ENCODE results near the gene DYNLRB1.

DYNLRB1 gene

GRCh38 chr20:34535301-34535840 is 19.1 kb downstream of the DYNLRB1 start:
- no peak for FAIRE-seq

- no peak for FAIRE-seq
Observed at GRCh38 chr20:34535857-34536256, 19.6 kb downstream of the DYNLRB1 start.

DNA sequence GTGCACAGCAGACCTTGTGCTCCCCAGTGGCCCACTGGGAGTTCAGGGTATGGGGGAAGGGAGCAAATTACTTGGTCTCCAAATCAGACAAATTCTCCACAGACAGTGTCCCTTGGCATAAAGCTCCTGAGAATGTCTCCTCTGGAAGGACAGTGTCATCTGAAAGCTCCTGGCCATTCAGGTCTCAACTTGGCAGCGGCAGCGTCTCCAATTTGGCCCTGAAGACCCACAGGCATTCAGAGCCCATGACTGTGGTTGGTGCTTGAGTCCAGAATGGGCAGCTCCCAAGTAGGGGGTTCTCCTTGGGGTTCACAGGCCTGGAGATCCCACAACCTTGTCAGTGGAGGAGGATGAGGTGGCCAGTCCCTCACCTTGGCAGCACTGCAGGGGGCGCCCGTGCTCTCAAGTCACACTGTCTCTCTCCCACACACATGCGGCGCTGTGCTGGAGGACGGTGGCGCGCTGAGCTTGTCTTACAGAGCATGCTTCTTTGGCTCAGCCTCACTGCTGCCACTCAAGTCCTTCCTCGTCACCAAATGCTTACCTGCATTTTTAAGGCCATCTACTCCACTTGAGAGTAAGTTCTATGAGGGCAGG is 20.7 kb downstream of the DYNLRB1 start:
- no peak for FAIRE-seq

- FAIRE-seq: no peak
Observed at GRCh38 chr20:34537651-34538050, 21.4 kb downstream of the DYNLRB1 start.

- no peak for FAIRE-seq
Observed at GRCh38 chr20:34538671-34539123, 22.5 kb downstream of the DYNLRB1 start.

- FAIRE-seq: no peak
Observed at GRCh38 chr20:34539756-34540155, 23.5 kb downstream of the DYNLRB1 start.

- FAIRE-seq: no peak
Observed at GRCh38 chr20:34540596-34541263, 24.5 kb downstream of the DYNLRB1 start.

DNA sequence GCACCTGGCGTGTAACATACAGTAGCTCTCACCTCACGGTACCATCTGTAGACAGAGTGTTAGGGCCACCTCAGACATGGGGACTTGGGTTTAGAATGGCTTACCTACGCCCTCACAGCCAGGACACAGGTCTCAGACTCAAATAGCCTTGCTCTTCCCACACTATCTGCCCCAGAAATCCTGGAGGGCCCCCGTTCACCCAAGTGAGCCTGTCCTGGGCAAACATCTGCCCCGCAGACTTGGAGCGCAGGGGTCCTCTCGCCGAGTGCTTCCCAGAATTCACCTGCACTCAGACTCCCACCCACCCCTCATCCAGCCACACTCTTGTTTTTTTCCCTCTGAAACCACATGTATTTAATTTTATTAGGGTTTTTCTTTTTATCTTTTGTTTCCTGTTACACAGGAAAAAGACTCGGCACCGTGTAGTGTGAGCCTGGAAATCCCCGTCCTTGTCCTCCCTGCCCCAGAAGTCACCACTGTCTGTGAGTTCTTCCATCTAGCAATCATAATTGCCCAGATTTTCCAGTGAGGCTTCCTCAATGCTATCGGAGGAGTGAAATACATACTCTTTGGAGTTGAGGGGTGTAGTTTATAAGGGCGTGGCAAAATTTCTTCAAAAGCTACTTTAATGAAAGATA is 25.2 kb downstream of the DYNLRB1 start:
- FAIRE-seq: no peak

GRCh38 chr20:34541917-34542316 is 25.7 kb downstream of the DYNLRB1 start:
- no peak for FAIRE-seq

GRCh38 chr20:34542439-34542838 is 26.2 kb downstream of the DYNLRB1 start:
- FAIRE-seq: no peak

- no peak for FAIRE-seq
Observed at GRCh38 chr20:34543463-34544056, 27.3 kb downstream of the DYNLRB1 start.

DNA sequence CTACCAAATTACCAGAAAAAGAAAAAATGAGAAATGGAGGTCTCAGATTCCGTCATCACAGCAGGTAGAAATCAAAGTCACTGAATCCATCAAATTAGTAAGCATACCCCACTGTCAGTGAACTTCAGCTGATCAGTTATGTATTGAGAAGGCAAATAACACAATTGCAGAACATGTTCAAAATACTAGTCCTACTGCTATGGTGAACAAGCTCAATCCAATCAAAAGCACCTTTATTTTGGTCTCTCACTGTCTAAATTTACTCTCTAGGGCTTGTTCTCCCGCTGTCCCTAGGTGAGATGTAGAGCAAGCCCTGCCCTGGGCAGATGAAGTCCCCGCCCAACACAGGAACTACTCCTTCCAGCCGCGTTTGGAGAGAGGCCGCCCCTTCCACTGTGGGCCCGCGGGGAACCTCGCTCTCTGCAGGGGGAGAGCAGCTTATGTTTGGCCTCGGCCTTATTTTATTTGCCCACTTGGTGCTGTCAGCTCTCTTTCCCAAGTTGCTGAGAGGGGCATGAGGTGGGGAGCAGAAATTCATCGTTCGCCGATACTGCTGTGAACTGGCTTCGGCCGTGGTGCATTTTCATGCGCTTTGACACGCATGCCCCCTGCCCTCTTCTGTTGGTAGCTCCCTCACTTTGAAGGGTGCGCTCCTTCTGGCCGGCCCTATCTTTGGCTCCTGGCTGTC is 28.0 kb downstream of the DYNLRB1 start:
- FAIRE-seq: no peak

DNA sequence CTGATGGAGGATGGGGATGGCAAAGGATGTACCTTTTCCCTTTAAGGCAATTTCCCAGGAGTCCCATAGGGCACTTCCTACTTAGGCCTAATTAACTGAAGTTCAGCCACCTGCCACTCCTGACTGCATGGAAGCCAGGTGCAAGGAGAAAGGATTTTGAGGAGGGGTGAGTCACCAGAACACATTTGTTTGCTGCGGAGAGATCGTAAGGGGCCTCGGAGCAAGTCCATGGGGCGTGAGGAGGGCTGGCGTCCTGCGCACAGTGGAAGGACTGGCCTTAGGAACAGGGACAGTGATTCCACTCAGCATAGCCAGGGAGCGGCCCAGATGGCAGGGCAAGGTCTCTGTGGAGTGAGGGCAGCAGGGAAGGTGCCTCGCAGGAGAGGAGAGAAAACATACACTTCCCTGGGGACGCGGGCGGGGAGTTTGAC is 30.5 kb downstream of the DYNLRB1 start:
- no peak for FAIRE-seq

DNA sequence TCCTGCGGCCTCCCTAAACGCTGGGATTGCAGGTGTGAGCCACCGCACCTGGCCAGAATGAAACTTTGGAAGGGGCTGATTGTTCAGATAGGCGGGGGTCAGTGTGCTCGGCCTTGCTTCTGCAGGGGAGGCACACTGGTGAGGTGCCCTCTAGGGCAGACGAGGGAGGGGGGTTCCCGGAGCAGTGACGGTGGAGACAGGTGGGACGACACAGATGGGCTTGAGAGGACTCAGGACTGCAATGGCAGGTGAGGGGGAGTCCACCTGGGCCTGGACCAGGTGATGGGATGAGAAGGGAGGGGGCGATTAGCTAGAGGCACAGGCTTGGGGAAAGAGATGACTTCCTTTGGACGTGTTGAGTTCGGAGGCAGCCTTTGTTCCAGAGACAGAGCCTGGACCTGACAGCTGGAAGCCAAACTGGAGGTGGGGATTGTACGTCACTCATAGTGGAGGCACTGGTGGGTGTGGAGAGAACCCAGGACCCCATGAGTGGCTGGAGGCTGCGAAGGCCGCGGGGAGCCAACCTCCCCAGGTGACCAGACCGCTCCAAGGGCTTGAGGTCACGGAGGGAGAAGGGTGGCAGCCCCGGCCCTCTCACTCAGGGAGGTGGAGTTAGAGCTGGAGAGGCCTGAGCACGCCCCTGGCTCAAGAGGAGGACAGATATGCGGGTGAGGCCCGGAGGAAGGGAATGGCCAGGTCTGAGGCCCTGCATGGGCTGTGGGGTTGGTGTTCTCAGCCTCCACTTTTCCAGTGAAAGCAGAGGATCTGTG is 31.8 kb downstream of the DYNLRB1 start:
- no peak for FAIRE-seq

DNA sequence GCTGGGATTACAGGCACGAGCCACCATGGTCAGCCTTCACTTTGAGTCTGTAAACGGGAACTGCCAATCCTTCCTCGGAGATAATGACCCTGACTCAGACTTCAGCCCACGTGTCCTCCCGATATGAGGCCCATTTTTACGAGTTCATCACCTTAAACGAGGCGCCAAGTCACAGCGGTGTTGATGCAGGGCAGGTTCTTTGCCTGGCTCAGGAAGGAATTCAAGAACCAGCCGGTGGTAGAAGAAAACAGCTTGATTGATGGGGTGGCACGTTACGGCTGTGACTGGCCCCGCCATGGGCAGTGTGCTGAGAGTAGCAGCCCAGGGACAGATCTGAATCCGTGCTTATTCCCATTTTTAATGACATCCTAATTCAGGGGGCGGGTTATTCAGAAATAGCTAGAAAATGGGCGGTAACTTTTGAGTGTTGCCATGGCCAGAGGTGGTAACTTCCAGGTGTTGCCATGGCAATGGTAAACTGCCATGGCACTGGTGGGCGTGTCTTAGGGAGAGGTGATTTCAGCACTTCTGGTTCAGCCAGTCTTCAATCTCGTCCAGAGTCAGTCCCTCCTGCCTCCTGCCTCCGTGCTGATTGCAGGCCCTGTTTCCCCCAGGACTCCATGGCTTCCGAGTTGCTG is 33.2 kb downstream of the DYNLRB1 start:
- FAIRE-seq: no peak

DNA sequence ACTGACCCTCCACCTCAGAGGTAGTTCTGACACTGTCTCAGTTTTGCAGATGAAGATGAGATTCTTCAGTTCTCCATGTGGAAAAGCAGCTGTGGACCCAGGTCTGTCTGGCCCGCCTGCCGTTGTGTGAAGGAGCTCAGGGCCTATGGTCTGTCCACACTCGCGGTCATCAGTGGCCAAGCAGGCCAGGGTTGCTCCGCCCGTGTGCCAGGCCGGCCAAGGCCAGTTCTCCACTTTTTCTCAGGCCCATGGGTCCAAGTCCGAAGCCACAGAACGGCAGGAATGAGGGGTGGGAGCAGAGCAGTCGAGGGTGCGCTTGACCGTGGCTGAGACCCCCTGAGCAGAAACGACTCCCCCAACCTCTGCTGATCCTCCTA is 33.7 kb downstream of the DYNLRB1 start:
- FAIRE-seq: no peak

DNA sequence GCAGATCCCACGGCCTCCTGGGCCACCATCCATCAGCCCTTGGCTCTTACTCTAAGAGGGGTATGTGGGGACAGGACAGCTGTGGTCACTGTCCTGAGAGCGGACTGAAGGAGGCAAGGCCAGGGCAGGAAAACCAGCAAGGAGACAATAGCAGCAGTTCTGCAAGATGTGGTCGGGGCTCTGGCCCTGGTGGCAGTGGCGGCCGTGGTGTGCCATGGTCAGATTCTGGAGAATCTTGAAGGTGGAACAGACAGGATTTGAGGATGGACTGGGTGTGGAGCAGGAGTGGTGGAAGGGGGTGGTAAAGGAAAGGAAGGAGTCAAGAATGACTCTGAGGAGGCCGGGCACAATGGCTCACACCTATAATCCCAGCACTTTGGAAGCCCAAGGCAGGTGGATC is 36.3 kb downstream of the DYNLRB1 start:
- FAIRE-seq: no peak

- no peak for FAIRE-seq
Observed at GRCh38 chr20:34553366-34553867, 37.2 kb downstream of the DYNLRB1 start.

DNA sequence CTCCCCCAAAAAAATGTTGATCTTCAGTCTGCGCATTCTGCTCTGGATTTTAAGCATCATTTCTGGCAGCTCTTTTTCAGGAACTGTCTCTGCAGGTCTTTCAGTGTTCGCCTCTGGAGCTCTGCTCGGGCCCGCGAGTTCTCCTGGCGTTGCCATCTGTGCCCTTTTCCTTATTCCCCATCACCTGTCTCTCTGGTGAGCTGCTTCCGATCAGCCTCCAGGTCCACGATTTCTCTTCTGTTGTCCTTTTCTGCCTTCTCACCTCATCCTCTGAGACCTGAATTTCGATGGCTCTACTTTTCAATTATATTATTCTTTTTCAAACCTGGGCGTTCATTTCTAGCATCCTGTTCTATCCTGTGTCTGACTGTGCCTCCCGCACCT is 41.7 kb downstream of the DYNLRB1 start:
- FAIRE-seq: no peak

GRCh38 chr20:34558320-34559218 is 42.3 kb downstream of the DYNLRB1 start, which contains the start of gene MAP1LC3A:
Gene MAP1LC3A, plus strand, starts transcription at chr20:34558718. Its CDS starts 151 bp downstream, at chr20:34558869.
- FAIRE-seq: no peak
